Keratinocyte (primary cell): ENCODE measurements around the gene UBR3. TPM values are rescaled to one million over a fixed set of nuclear protein-coding genes. Genes with fewer than 3 reads are reported as not detected.

Experiments
- DNase-seq: peaks from one replicate; pipeline ENCODE4 v3.0.0-alpha.2; 2011; ENCODE audit warnings: low read depth, missing footprints, low spot score
- FAIRE-seq: peaks from 2 replicates; lab custom pipeline; 2011; peaks lifted over from hg19 to GRCh38; lab: Jason Lieb, UNC
- H2AFZ ChIP-seq: 2 replicates; pipeline ENCODE4 v1.6.0; 2012; ENCODE audit warnings: low read length, control low read depth, inconsistent platforms; ENCODE audit not compliant: control insufficient read depth
- H3K27ac ChIP-seq: 2 replicates; pipeline ENCODE4 v1.5.1; 2011; ENCODE audit warnings: low read length; ENCODE audit not compliant: control insufficient read depth, insufficient read depth
- H3K27me3 ChIP-seq: 3 replicates; pipeline ENCODE4 v1.6.0; 2011; ENCODE audit warnings: low read length; ENCODE audit not compliant: control insufficient read depth, insufficient read depth; ENCODE audit errors: extremely low read depth
- H3K36me3 ChIP-seq, 2 experiments: 2 replicates in 1 of 2; 3 replicates in 1 of 2; pipeline ENCODE4 v1.5.1; 2011; ENCODE audit warnings: low read length in 2 of 2, mild to moderate bottlenecking in 1 of 2; ENCODE audit not compliant: control insufficient read depth in 2 of 2, insufficient read depth in 2 of 2; ENCODE audit errors: extremely low read depth in 1 of 2
- H3K4me1 ChIP-seq: 3 replicates; pipeline ENCODE4 v1.5.1; 2011; ENCODE audit warnings: low read length; ENCODE audit not compliant: control insufficient read depth, insufficient read depth; ENCODE audit errors: extremely low read depth
- H3K4me2 ChIP-seq: 3 replicates; pipeline ENCODE4 v1.6.0; 2011; ENCODE audit warnings: low read depth, low read length; ENCODE audit not compliant: control insufficient read depth, insufficient read depth; ENCODE audit errors: extremely low read depth
- H3K4me3 ChIP-seq, 3 experiments: fragments of 200-600 bp in 1 of 3; sonication (generic) in 1 of 3; 2 replicates in 2 of 3; 3 replicates in 1 of 3; pipeline ENCODE4 v1.5.1; 2011 to 2016; ENCODE audit warnings: low read length in 3 of 3, mild to moderate bottlenecking in 3 of 3, control low read depth in 2 of 3, inconsistent platforms in 1 of 3, low read depth in 1 of 3, mixed read lengths in 1 of 3, mixed run types in 1 of 3, moderate library complexity in 1 of 3; ENCODE audit not compliant: control insufficient read depth in 2 of 3, insufficient read depth in 2 of 3; ENCODE audit errors: extremely low read depth in 1 of 3
- H3K79me2 ChIP-seq: 2 replicates; pipeline ENCODE4 v1.6.0; 2012; ENCODE audit warnings: low read length; ENCODE audit not compliant: control insufficient read depth, insufficient read depth
- H3K9ac ChIP-seq: 3 replicates; pipeline ENCODE4 v1.6.0; 2011; ENCODE audit warnings: low read length; ENCODE audit not compliant: control insufficient read depth, insufficient read depth; ENCODE audit errors: extremely low read depth
- H3K9me1 ChIP-seq: 3 replicates; pipeline ENCODE4 v1.6.0; 2011; ENCODE audit warnings: low read length; ENCODE audit not compliant: control insufficient read depth, insufficient read depth; ENCODE audit errors: extremely low read depth
- H3K9me3 ChIP-seq: 2 replicates; pipeline ENCODE4 v1.5.1; 2012; ENCODE audit warnings: low read depth, low read length; ENCODE audit not compliant: control insufficient read depth
- H4K20me1 ChIP-seq: 3 replicates; pipeline ENCODE4 v1.6.0; 2011; ENCODE audit warnings: low read length; ENCODE audit not compliant: control insufficient read depth, insufficient read depth; ENCODE audit errors: extremely low read depth
- EZH2 ChIP-seq: IDR thresholded peaks from one replicate; pipeline ENCODE4 v1.6.1; 2012; ENCODE audit warnings: inconsistent platforms, mild to moderate bottlenecking, low read length, moderate library complexity
- dilution Hi-C: fragments of 300-500 bp; cut with MboI; formaldehyde crosslinking; loops from one replicate; pipeline ENCODE4 v1.7.0; 2020; ENCODE audit warnings: low sequenced_read_pairs; ENCODE audit not compliant: extremely low pct_ligation_motif_present
- polyA plus RNA-seq, 5 experiments: library from polyadenylated mRNA; depleted of rRNA in 3 of 5; stranded (reverse) in 3 of 5; stranded (forward) in 1 of 5; unstranded in 1 of 5; fragments of >200 nt; gene quantifications; 1 replicate in 1 of 5; 2 replicates in 3 of 5; 3 replicates in 1 of 5; pipeline versions ENCODE4 v1.2.1 to v1.2.3, GENCODE V29; 2011 to 2012; ENCODE audit warnings: missing spikeins in 2 of 5, low read depth in 1 of 5, low replicate concordance in 1 of 5
- TF ChIP-seq, protein P1 (sequence below), 3 experiments: IDR thresholded peaks in 1 of 3; conservative IDR thresholded peaks in 1 of 3; optimal IDR thresholded peaks in 1 of 3; 2 replicates in 2 of 3; 3 replicates in 1 of 3; pipeline versions ENCODE3 to v1.5.1; 2011; ENCODE audit warnings: low read length in 3 of 3, mild to moderate bottlenecking in 3 of 3, moderate library complexity in 2 of 3, control low read depth in 1 of 3, inconsistent platforms in 1 of 3; ENCODE audit not compliant: insufficient read depth in 2 of 3; ENCODE audit errors: extremely low read depth in 1 of 3

UBR3 gene
- polyA plus RNA-seq, 1 donor (not counting 4 experiments of a cell fraction or from before 2014, with no cell fraction given), result 14.7 TPM

DNA sequence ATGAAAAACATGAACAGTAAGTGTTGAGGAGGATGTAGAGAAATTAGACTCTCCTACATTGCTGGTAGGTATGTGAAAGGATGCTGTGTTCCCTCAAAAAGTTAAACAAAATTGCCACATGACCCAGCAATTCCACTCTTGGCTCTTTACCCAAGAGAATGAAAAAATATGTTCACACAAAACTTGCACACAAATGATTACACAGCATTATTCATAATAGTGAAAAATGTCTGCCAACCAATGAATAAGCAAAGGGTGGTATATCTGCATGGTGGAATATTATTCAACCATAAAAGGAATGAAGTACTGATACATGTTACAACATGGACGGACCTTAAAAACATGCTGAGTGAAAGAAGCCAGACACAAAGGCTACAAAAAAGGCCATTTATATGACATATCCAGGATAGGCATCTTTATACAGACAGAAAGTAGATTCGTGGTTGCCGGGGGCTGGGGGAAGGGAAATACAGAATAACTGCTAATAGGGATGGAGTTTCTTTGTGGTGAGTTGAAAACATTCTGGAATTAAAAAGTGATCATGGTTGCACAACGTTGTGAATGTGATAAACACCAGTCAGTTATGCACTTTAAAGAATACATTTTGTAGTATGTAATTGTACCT, 265.3 kb downstream of the UBR3 start:
- H3K36me3 ChIP-seq, result no peaks in the 10 kb centered on the region
- H3K27me3 ChIP-seq, result no peaks in the 10 kb centered on the region
- no peak overlapping the region for H3K27ac ChIP-seq
- TF ChIP-seq, protein P1, sequence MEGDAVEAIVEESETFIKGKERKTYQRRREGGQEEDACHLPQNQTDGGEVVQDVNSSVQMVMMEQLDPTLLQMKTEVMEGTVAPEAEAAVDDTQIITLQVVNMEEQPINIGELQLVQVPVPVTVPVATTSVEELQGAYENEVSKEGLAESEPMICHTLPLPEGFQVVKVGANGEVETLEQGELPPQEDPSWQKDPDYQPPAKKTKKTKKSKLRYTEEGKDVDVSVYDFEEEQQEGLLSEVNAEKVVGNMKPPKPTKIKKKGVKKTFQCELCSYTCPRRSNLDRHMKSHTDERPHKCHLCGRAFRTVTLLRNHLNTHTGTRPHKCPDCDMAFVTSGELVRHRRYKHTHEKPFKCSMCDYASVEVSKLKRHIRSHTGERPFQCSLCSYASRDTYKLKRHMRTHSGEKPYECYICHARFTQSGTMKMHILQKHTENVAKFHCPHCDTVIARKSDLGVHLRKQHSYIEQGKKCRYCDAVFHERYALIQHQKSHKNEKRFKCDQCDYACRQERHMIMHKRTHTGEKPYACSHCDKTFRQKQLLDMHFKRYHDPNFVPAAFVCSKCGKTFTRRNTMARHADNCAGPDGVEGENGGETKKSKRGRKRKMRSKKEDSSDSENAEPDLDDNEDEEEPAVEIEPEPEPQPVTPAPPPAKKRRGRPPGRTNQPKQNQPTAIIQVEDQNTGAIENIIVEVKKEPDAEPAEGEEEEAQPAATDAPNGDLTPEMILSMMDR (optimal IDR thresholded peaks at IDR 0.05 in 1 of 3, IDR thresholded peaks at IDR 0.05 in 1 of 3, conservative IDR thresholded peaks at IDR 0.05 in 1 of 3; ENCODE audit: extremely low read depth in 1 of 3, insufficient read depth in 2 of 3, low read length in 3 of 3), result no peak
- TF ChIP-seq EZH2, result no peak
- H3K4me3 ChIP-seq, result no peak overlapping the region
- DNase-seq (no peak), FAIRE-seq (no peak)
- H3K4me1 ChIP-seq, result no peaks in the 10 kb centered on the region
- no peak overlapping the region for H2AFZ ChIP-seq
- H3K79me2 ChIP-seq, result no peaks in the 10 kb centered on the region
- H3K9me3 ChIP-seq, result no peaks in the 10 kb centered on the region
- dilution Hi-C loops, result no loop called here
- no peak overlapping the region for H3K4me2 ChIP-seq
- no peaks in the 10 kb centered on the region for H3K9me1 ChIP-seq
- no peaks in the 10 kb centered on the region for H4K20me1 ChIP-seq
- H3K9ac ChIP-seq, result no peak overlapping the region

DNA sequence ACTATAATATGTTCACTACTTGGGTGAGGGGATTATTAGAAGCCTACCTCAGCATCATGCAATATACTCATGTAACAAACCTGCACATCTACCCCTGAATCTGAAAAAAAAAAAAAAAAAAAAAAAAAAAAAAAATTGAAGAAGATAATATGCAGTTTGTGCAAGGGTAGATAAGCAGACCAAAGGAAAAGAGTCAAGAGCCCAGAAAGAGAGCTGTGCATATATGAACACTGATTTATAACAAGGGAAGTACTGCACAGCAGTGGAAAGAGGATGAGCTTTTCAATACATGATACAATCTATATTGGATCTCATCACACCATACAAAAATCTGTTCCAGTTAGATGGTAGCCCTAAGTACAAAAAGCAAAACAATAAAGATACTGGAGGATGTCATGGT, 268.1 kb downstream of the UBR3 start:
- no peaks in the 10 kb centered on the region for H3K4me1 ChIP-seq
- H2AFZ ChIP-seq, result no peak overlapping the region
- H3K9me1 ChIP-seq, result no peaks in the 10 kb centered on the region
- no peak for TF ChIP-seq EZH2
- TF ChIP-seq, protein P1 (optimal IDR thresholded peaks at IDR 0.05 in 1 of 3, IDR thresholded peaks at IDR 0.05 in 1 of 3, conservative IDR thresholded peaks at IDR 0.05 in 1 of 3; ENCODE audit: extremely low read depth in 1 of 3, insufficient read depth in 2 of 3, low read length in 3 of 3), result no peak
- H3K9me3 ChIP-seq, result no peaks in the 10 kb centered on the region
- dilution Hi-C loops, result no loop called here
- H3K36me3 ChIP-seq, result no peaks in the 10 kb centered on the region
- FAIRE-seq, result no peak
- no peaks in the 10 kb centered on the region for H3K79me2 ChIP-seq
- H4K20me1 ChIP-seq, result no peaks in the 10 kb centered on the region
- no peak overlapping the region for H3K4me3 ChIP-seq
- H3K27ac ChIP-seq, result no peak overlapping the region
- no peak overlapping the region for H3K9ac ChIP-seq
- H3K4me2 ChIP-seq, result no peak overlapping the region
- no peaks in the 10 kb centered on the region for H3K27me3 ChIP-seq
- DNase-seq, result no peak
